OCI-LY1 (cell line): Measurements from ENCODE around the gene SORD.

Source experiments
- H2AFZ ChIP-seq: fragments of 200-600 bp; sonication (generic), shearing (Covaris generic); 2 replicates; pipeline ENCODE4 v1.6.0; 2014; ENCODE audit warnings: antibody characterized with exemption, mild to moderate bottlenecking, low read length
- H3F3A ChIP-seq: fragments of 200-600 bp; sonication (generic), shearing (Covaris generic); 2 replicates; pipeline ENCODE4 v1.6.0; 2014; ENCODE audit warnings: mild to moderate bottlenecking, antibody characterized with exemption, low read length, moderate library complexity; ENCODE audit not compliant: insufficient read depth
- H3K27ac ChIP-seq: fragments of 200-600 bp; sonication (generic); 2 replicates; pipeline ENCODE4 v1.5.1; 2014; ENCODE audit warnings: low read length, mixed run types, mild to moderate bottlenecking, low read depth; ENCODE audit not compliant: poor library complexity, severe bottlenecking
- H3K27me3 ChIP-seq: fragments of 200-600 bp; sonication (generic); 2 replicates; pipeline ENCODE4 v1.6.0; 2014; ENCODE audit warnings: antibody characterized with exemption, mild to moderate bottlenecking, low read length, moderate library complexity; ENCODE audit not compliant: insufficient read depth
- H3K36me3 ChIP-seq: fragments of 200-600 bp; sonication (generic); 2 replicates; pipeline ENCODE4 v1.6.1; 2014; ENCODE audit warnings: mild to moderate bottlenecking, antibody characterized with exemption, low read length, moderate library complexity, mixed read lengths; ENCODE audit not compliant: insufficient read depth
- H3K4me1 ChIP-seq: fragments of 200-600 bp; sonication (generic); 2 replicates; pipeline ENCODE4 v1.5.1; 2014; ENCODE audit warnings: mild to moderate bottlenecking, low read length, moderate library complexity; ENCODE audit not compliant: insufficient read depth, severe bottlenecking
- H3K4me2 ChIP-seq: fragments of 200-600 bp; sonication (generic), shearing (Covaris generic); 2 replicates; pipeline ENCODE4 v1.6.1; 2014; ENCODE audit warnings: low read length
- H3K4me3 ChIP-seq: fragments of 200-600 bp; sonication (generic); 2 replicates; pipeline ENCODE4 v1.5.1; 2014; ENCODE audit warnings: low read length, low read depth, mild to moderate bottlenecking, mixed read lengths; ENCODE audit not compliant: poor library complexity, severe bottlenecking
- H3K79me2 ChIP-seq: fragments of 200-600 bp; shearing (Covaris generic); 2 replicates; pipeline ENCODE4 v1.6.1; 2016; ENCODE audit warnings: mixed run types, low read length, mixed read lengths; ENCODE audit not compliant: insufficient read depth
- H3K9ac ChIP-seq: fragments of 200-600 bp; sonication (generic), shearing (Covaris generic); 2 replicates; pipeline ENCODE4 v1.6.1; 2014; ENCODE audit warnings: mild to moderate bottlenecking, low read length, mixed read lengths
- H3K9me2 ChIP-seq: fragments of 200-600 bp; sonication (generic), shearing (Covaris generic); 2 replicates; pipeline ENCODE4 v1.6.1; 2014; ENCODE audit warnings: low read depth, mild to moderate bottlenecking, low read length, mixed read lengths
- H3K9me3 ChIP-seq: fragments of 200-600 bp; shearing (Covaris generic); 2 replicates; pipeline ENCODE4 v1.6.1; 2014; ENCODE audit warnings: low read length, mixed read lengths
- H4K20me1 ChIP-seq: fragments of 200-600 bp; sonication (generic), shearing (Covaris generic); 2 replicates; pipeline ENCODE4 v1.6.0; 2016; ENCODE audit warnings: mild to moderate bottlenecking, low read length; ENCODE audit not compliant: insufficient read depth
- CTCF ChIP-seq: fragments of 200-600 bp; sonication (generic), shearing (Covaris generic); IDR thresholded peaks from 2 replicates; pipeline ENCODE4 v1.5.1; 2017; ENCODE audit warnings: mild to moderate bottlenecking, antibody characterized with exemption, low read length, moderate library complexity, mixed read lengths
- EZH2 ChIP-seq: fragments of 200-600 bp; sonication (generic), shearing (Covaris generic); IDR thresholded peaks from 2 replicates; pipeline ENCODE4 v1.8.0; 2017; ENCODE audit warnings: borderline replicate concordance, mixed run types, mild to moderate bottlenecking, antibody characterized with exemption, low read length, moderate library complexity, mixed read lengths

Gene SORD

GRCh38 chr15:45121706-45122417 lies 98.9 kb downstream of the SORD start:
- Histone ChIP-seq H3K9ac (no peak overlapping the region), H3K4me1 (no peaks in the 10 kb centered on the region), H3F3A (no peaks in the 10 kb centered on the region), H3K9me2 (no peaks in the 10 kb centered on the region), H3K9me3 (no peaks in the 10 kb centered on the region), H3K4me2 (no peak overlapping the region), H4K20me1 (no peaks in the 10 kb centered on the region), H2AFZ (no peak overlapping the region), H3K36me3 (no peaks in the 10 kb centered on the region), H3K27me3 (no peaks in the 10 kb centered on the region), H3K27ac (no peak overlapping the region), H3K79me2 (no peaks in the 10 kb centered on the region), H3K4me3 (no peak overlapping the region)
- TF ChIP-seq EZH2 (no peak), CTCF (no peak)

- Histone ChIP-seq H3K79me2 (no peaks in the 10 kb centered on the region), H4K20me1 (no peaks in the 10 kb centered on the region), H3K4me1 (no peaks in the 10 kb centered on the region), H3K27ac (no peak overlapping the region), H3K9me2 (no peaks in the 10 kb centered on the region), H3K4me3 (no peak overlapping the region), H3K9ac (no peak overlapping the region), H3K4me2 (no peak overlapping the region), H2AFZ (no peak overlapping the region), H3K36me3 (no peaks in the 10 kb centered on the region), H3F3A (no peaks in the 10 kb centered on the region), H3K27me3 (no peaks in the 10 kb centered on the region), H3K9me3 (no peaks in the 10 kb centered on the region)
- TF ChIP-seq EZH2 (no peak), CTCF (no peak)
Observed at GRCh38 chr15:45122719-45123118, 99.7 kb downstream of the SORD start.

GRCh38 chr15:45123397-45123796 lies 100.4 kb downstream of the SORD start:
- H3K4me3 ChIP-seq, result no peak overlapping the region

More at GRCh38 chr15:45123397-45123796, 100.4 kb downstream of the SORD start:
- Histone ChIP-seq H3K79me2 (no peaks in the 10 kb centered on the region), H3K9me3 (no peaks in the 10 kb centered on the region), H3K27me3 (no peaks in the 10 kb centered on the region), H4K20me1 (no peaks in the 10 kb centered on the region), H3K9me2 (no peaks in the 10 kb centered on the region), H3F3A (no peaks in the 10 kb centered on the region), H3K4me2 (no peak overlapping the region), H2AFZ (no peak overlapping the region), H3K36me3 (no peaks in the 10 kb centered on the region), H3K9ac (no peak overlapping the region), H3K27ac (no peak overlapping the region), H3K4me1 (no peaks in the 10 kb centered on the region)
- no peak for TF ChIP-seq CTCF
- TF ChIP-seq EZH2, result no peak
